NCI-H2107 treated with DMSO at 0.1 percent for 48 hours (cell line): Measurements from ENCODE around the gene CFAP46.
"Not testable (repeated sequence)": the region's sequence is repeated elsewhere in the genome, so short reads cannot be mapped to it uniquely, and the experiment has no call there.

Experiments
- DNase-seq: peaks from one replicate; lab custom pipeline; 2025; ENCODE audit not compliant: unreplicated experiment; lab: John Stamatoyannopoulos, UW

Gene CFAP46

DNA sequence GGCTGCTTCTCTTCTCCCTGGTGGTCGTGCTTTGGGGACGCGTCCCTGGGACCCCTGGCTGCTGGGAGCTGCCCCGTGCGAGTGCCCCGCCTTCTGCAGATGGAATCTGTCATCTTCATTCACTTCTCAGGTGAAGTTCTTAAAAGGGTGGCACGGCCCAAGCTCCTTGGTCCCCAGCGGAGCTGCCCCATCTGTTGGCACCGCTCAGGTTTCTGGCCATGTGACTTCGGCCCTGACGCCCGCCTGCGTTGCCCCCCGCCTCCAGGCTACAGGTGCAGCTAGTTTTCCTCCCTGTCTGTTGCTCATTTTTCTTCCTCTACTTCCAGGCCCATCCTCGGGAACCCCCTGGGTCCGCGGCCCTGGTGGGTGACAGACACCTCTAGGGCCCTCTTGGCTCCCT, 149.6 kb downstream of the CFAP46 start:
- DNase-seq: no peak

- not testable (repeated sequence) for DNase-seq
These were observed 150.3 kb downstream of the CFAP46 start for GRCh38 chr10:132792099-132792498.

DNA sequence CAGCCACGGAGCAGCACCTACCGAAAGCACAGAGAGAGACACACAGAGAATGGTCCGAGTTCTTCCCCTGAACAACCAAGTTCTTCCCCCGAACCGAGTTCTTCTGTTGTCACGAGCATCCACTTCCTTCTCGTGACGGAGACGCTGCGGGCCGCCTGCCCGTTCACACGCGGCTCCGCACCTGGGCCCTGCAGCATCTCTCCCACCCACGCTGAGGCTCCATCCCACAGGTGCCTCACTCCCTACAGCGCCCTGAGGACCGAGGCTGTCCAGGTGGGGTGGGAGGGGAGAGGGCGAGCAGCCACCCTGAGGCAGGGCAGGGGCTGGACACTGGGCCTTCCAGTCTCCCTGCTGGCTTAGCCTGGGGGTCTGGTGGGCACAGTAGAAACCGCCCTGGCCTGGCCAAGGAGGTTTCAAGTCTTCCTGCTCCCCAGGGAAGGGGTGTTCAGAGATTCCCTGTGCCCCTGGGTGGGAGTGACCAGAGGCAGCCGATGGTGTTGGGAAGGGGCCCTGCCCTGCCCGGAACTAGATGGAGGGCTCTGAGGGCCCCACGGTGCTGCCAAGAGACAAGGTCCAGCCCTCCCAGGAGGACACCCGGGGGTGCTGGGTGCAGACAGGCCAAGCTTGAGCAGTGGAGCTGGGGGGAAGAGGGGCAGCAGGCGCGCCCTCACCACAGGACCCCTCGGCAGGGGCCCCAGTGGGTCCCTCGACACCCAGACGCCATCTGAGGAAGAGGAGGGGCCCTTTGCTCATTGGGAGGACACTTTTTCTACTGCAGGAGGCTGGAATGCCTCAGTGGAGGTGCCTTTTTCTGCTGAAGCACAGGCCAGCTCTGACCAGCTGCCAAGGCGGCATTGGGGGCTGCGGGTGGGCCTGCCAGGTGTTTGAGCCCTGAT, 151.2 kb downstream of the CFAP46 start:
- no peak for DNase-seq

DNA sequence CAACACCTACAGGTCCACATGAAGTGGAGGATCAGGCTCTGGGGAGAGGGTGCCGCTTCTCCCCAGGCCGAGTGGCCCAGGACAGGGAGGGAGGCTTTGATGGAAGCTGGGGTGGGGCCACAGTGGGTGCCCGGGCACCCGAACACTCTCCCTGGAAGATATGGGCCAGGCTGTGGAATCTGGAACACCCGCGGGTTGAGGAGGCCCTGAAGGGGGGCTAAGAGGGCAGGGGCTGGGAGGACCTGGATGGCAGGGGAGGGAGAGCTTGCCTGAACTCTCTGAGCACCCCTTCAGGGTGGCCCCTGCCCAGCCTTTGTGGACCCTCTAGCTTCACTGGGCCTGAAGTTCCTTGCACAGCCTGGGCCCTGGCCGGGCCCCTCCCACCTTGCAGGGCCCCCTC, 151.9 kb downstream of the CFAP46 start:
- no peak for DNase-seq

GRCh38 chr10:132789659-132790148, 152.7 kb downstream of the CFAP46 start:
- no peak for DNase-seq

DNA sequence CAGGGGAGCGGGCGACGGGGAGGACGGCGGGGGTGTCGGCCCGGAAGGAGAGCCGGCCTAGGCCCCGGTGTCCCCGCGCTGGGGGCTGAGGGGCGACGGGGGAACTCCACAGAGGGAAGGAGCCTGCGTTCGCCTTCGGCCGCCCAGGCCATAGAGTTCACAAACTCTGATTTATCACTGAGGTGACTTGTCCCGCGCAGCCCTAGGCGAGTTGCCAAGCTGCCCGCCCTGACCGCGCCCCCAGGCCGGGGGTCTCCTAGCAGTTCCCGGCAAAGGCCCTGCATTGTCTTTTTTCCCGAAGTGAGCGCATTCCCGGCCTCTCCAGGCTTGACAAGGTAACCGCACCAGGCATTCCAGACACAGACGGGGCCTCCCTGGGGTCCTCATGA, 153.5 kb downstream of the CFAP46 start:
- DNase-seq: no peak

- DNase-seq: no peak
These were observed 154.1 kb downstream of the CFAP46 start for GRCh38 chr10:132788180-132788830.

DNA sequence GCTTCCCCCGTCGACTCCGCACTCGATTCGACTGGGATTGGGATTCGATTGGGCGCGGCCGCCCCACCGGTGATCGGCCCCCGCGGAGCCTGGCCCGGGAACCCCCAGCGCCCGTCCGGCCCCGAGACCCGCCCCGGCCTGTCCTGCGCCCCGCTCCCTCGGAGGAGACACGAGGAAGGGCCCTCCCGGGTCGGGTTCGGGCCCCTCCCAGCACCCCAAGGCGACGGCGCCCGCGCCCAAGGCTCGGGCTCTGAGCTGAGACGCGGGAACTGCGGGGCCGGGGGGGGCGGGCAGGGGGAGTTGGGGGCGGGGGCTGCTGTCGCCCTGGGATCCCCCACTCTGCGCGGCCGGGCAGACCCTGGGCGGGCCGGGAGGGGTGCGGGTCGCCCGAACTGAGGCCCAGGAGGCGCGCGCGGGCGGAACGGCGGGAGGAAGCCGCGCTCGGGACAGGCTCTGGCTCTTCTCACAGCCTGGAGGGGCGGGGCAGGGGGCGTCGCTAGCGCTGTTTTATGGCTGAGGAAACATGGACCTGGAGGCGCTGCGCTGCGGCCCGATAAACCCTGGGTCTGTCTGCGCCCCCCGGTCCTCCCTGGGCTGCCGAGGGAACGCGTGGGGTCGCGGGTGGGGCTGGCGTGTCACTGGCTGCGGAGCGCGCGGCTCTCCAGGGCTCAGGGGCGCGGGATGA, 154.7 kb downstream of the CFAP46 start:
- DNase-seq: no peak

DNA sequence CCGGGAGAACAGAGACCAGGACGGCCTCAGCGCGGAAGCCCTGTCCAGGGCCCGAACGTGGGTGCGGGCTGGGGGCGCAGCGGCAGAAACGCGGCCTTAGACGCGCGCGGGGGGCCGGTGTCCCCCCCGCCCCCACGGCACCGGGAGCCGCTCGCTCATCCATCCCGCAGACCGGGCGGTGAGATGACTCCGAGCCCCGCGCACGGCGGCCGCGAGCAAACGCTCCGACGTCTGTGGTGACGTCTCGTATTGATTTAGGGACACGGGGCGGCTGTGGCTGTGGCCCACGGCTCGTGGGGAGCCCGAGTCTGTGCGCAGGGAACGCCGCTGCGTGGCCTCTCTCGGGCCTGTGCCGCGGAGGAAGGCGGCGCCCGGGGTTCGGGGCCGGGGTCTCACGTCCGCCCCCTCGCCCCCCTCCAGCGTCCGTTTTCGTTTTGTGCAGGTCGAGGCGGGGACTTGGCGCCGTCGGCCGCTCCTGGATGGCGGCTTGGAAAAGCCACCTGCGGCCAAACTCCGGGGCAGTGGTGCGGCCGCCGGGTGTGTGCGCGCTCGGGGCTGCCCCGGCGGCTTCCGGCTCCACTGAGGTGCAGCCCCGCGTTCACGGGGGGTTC, 155.4 kb downstream of the CFAP46 start:
- DNase-seq: no peak

GRCh38 chr10:132786476-132786883, 155.9 kb downstream of the CFAP46 start:
- no peak for DNase-seq

GRCh38 chr10:132785723-132786475, 156.5 kb downstream of the CFAP46 start, which contains the start of gene NKX6-2:
Gene NKX6-2, minus strand, starts transcription at chr10:132786147. Its CDS starts 199 bp downstream, at chr10:132785948.
- DNase-seq: no peak

- DNase-seq: no peak
These were observed 157.3 kb downstream of the CFAP46 start for GRCh38 chr10:132784866-132785722.

DNA sequence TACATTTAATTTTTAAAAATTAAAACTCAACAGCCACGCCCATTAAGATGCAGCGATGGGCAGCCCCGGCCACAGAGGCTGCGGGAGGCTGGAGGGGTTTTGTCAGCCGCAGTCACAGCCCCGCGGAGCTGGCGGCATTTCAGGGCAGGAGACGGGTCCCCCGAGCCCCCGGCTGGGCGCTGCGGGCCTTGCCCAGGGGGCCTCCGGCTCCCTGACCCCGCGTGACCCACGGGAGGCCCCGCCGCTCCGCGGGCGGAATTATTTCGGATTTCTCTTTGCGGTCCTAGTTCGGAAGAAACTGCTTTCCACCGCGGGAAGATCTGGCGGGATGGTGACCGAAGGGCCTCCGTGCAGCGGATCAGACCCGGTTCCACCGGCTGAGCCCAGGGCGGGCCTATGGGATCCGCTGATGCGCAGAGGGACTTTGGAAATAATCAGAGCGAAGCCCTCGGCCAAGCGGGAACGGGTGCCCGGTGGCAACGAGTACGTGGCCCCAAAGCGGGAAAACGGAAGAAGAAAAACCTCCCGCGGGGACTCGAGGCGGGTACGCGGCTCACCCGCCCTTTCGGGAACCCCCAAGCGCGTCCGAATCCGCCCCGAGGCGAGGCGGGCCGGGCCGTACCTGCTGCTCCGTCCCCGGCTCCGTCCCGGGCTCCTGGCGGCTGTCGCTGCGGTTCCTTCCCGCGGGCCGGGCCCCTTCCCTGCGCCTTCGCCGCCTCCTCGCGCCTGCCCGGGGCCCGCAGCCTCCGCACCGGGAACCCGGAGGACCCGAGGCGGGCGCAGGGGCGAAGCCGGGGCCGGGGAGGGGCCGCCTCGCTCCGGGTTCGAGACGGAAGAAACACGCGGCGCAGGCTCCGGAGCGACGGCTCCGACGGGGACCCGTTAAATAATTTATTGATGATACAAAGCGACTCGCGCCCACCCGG, 158.2 kb downstream of the CFAP46 start:
- DNase-seq: no peak

DNA sequence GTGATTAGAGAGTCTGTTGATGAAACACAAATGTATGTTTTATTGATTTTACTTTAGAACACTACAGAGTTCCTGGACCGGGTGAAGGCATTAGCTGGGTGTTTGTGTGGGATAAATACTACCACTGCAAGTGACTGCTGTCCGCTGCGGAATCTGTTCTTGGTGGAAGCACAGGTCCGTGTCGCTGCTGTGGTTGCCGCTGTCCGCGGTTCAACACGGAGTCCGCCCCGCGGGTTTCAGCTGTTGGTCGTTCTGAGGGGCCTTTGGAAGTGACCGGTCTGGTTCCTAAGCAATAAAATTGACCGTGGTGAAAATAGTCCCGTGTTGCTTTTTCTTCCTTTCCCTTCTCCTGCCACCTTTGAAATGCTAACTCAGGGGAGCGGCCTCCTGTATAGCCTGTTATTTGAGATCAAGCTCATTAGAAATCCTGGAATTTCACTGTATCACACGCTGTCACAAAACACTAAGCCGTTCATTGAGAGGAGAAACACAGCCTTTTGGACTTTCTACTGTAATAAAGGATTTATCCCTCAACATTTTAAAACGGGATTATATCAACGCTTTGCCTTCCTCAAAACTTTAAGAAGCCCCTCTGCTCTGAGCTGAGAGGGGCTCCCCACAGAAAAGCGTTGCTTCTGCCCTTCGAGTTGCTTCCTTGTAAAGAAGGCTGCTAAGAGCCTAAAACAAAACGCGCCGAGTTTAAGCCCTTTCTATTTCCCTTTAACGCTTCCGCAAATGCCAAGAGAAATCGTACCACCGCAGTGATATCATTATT, 159.0 kb downstream of the CFAP46 start:
- no peak for DNase-seq

DNA sequence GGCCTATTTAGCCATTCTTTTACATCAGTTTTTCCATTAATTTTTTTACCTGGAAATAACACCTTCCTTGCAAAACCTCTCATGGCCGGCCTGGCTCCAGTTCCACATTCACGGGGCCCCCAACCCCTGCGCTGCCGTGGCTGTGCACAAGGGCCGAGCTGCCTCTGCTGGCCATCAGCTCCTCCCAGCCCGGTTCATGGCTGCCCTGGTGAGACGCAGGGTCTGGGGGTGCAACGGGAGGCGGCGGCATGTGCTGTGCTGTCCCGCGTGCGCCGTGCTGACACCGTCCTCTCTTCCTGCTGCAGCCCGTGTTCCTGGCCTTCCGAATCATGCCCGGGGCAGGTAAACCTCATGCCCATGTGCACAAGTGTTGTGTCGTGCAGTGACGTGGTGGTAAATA, 160.8 kb downstream of the CFAP46 start:
- DNase-seq: no peak

DNA sequence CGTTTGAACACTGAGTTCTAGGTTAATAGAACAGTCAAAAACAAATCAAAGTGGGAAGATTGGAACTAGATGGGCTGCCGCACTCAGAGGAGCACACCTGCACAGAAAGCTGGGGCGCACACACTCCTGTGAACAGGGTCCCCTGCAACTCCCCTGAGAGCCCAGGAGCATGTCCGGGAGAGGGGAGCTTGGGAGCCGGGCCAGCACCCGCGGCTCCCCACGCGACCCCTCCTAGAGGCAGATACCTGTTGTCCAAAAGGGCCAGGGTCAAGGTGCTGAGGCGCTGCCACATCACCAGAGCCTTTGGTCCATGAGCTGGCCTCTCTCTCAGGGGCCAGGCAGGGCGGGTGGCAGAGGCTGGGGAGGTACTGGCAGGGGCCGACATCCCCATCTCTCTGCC, 162.0 kb downstream of the CFAP46 start:
- no peak for DNase-seq

- DNase-seq: no peak
These were observed 162.6 kb downstream of the CFAP46 start for GRCh38 chr10:132779549-132780294.
